Hindlimb muscle (tissue), 1 donor: ENCODE data around the gene TIRAP. TPM values are rescaled to one million over a fixed set of nuclear protein-coding genes. Genes with fewer than 3 reads are reported as not detected.
A peak's percentile ranks its signal among the peaks of the same experiment; 100 is the strongest.
"Not testable (repeated sequence)": the region's sequence is repeated elsewhere in the genome, so short reads cannot be mapped to it uniquely, and the experiment has no call there.

Source experiments
- DNase-seq: peaks from one replicate; pipeline ENCODE4 v3.0.0-alpha.2; 2013
- polyA plus RNA-seq: library from polyadenylated mRNA; unstranded; fragments of 120-200 nt; gene quantifications from one replicate; pipeline ENCODE4 v1.2.1, GENCODE V29; 2013; ENCODE audit not compliant: insufficient read length

Gene TIRAP, protein sequence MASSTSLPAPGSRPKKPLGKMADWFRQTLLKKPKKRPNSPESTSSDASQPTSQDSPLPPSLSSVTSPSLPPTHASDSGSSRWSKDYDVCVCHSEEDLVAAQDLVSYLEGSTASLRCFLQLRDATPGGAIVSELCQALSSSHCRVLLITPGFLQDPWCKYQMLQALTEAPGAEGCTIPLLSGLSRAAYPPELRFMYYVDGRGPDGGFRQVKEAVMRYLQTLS
- 10.6 TPM for polyA plus RNA-seq

DNA sequence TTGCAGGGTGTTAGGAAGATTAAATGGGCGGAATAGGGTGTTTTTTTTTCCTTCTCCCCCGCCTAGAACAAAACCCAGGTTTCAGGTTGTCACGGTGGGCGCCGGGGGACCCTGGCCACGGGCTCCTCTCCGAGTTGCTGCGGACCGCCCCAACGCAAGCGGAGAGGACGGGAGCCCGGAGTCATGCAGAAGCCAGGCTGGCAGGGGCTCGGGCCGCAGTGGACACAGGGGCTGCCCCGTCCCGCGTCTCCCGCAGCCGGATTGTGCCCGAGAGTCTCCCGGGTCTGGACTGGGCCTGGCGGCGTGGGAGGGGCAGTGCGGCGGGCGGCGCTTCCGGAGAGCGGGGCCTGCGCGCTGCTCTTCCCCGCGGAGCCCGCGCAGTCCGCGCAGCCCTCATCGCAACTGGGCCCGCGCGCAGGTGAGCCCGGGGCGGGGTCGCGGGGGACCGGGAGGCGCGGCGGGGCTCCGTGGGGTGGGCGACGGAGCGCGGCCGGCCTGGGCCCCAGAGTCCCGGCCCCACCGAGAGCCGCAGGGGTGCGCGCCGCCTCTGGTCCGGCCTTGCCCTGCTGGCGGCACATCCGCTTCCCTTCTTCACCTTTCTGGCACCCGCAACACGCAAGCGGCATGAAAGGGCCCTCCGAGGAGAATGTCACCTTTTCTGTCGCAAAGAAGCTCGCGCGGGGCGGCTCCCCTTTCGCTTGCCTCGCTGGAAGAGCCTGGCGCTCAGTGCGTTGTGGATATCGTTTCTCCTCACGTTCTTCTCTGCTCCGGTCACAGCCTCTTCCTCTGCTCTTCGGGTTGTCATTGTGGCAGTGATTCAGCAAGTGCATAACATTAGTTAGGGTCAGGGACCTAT, at the start of gene TIRAP:
Gene TIRAP (plus strand): TSS at position 358 of the 856 bp plus-strand sequence. CDS start 7,802 bp downstream, outside the sequence.
- peak; percentile 71 for DNase-seq

DNA sequence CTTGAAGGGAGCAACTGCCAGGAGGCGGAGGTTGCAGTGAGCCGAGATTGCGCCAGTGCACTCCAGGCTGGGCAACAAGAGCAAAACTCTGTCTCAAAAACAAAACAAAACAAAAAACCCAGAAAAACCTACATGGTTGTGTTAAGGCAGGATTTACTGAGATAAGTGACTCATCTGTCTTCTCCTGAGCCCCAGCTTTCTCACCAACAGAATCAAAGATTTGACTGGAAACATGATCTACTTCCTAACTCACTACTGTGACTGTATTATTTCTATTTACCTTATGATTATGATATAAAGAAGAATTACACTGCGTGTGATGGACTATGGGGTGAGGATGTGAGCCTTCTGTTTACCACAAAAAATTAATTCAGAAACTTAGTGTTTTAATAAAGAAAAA, 49.5 kb upstream of the TIRAP start:
- no peak for DNase-seq

DNA sequence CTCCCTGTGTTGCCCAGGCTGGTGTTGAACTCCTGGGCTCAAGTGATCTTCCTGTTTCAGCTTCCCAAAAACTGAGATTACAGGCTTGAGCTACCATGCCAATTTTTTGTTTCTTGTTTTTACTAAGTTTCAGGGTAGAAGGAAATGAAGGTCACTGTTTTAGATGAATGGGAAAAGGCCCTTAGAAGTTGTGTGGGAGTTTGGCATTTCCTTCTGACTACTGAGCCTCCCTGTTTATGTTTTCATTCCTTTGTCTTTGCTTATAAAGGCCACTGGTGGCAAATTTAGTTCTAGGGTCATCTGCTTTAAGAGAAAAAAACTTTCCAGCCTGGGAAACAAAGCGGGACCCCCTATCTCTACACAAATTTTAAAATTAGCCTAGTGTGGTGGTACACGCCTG, 36.3 kb upstream of the TIRAP start:
- no peak for DNase-seq

DNA sequence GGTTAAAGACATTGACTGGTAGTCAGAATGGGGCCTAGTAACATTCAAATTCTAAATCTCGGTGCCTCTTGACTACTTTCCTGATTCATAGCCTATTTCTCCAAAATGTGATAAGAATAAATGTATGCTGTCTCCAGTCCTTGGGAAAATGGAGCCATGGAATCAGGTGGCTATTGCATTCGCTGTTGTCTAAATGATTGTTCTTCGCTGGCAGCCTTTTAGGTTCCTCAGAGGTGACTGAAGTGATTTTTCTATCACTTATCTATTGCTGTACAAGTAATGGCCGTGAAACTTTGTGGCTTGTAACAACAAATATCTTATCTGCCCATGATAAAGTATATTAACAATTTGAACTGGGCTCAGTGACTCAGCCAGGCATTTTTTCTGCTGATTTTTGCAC, 29.6 kb upstream of the TIRAP start:
- DNase-seq = no peak

DNA sequence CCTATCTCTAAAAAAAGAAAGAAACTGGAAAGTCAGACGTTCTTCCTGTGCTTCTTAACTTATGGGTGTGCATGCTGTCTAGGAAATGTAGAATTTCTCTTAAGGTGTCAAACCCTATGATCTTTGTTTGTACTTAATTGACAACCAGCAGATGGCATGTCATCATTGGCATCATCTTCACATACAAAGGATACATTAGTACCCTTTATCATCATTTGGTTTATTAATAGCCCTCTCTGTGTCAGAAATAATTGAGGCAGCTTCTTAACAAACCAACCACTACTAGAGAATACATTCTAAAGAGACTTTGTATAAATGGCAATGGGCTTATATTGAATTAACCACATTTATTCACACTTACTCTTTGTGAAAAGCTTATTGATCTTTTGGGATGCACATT, 28.1 kb upstream of the TIRAP start:
- DNase-seq = no peak

DNA sequence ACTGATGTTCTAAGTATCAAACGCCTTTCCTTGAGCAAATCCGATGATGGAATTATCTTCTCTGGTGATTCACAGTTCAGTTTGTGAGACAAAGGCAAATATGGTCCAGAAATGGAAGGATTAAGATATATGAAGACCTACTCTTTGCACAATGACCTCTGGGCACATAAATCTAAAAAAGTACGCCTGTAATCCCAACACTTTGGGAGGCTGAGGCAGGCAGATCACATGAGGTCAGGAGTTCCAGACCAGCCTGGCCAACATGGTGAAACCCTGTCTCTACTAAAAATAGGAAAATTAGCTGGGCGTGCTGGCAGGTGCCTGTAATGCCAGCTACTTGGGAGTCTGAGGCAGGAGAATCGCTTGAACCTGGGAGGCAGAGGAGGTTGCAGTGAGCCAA, 27.4 kb upstream of the TIRAP start:
- not testable (repeated sequence) for DNase-seq

DNA sequence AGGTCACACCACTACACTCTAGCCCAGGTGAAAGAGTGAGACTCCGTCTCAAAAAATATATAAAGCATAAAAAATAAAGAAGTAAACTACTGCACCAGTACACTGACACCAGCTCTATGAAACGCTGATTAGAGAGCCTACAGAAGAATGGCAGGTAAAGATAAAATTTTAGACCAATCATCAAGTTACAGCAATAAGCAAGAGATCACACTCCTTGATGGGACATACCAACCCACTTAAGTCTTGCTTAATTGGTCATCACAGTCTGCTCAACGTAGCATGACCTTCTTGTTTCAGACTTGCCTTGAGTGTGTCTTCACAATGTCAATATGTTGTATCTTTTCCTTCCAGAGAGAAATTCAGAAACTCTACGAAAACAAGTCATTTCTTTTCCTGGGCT, 26.7 kb upstream of the TIRAP start:
- no peak for DNase-seq

DNA sequence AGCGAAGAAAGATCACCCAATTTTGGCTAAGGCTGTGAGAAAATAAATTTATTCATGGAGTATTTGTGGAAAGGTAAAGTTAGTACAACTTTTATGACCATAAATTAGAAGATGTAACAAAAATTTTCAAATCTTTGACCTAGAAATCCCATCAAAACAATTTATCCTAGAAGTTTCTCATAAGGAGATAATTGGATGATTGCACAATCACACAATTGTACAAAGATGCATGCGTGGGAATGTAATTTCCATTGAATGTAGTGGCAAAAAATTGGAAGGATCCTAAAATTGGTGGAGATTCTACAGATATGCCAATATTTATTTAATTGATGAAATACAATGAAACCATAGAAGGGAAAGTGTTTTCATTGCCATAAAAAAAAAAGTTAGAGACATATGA, 25.7 kb upstream of the TIRAP start:
- DNase-seq = no peak

DNA sequence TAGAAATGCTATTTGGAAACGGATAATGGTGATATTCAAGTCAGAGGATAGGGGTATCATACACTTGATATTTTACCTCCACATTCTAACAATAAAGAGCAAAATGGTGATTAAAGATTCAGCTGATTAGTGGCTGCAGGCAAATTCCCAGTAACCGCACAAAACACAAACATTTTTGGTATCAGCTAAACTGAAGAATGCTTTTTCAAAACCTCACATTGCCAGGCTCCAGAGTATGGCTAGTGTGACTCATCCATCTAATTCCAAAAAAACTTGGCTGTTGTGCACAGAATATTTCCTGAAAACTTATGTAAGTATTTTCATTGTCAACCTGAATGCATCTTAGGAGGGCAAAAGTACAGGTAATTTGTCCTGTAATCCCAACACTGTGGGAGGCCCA, 25.1 kb upstream of the TIRAP start:
- DNase-seq = no peak

DNA sequence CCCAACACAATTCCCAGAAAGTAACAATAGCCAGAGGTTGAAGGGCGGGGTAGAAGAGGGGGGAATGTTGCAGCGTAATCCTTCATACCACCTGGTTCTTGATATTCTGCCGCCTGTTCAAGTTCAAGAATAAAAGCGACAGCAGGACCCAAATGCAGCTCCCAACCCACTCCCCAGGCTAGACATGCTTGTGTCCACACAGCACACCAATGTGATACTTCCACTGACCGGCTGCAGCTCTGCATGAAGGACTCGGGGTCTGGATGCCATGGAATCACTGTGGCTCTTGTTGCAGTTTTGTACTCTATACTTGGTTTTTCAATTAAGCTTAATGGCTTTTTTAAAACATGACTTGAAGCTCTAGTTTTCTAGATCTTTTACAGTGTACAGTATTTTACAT, 20.7 kb upstream of the TIRAP start:
- no peak for DNase-seq

DNA sequence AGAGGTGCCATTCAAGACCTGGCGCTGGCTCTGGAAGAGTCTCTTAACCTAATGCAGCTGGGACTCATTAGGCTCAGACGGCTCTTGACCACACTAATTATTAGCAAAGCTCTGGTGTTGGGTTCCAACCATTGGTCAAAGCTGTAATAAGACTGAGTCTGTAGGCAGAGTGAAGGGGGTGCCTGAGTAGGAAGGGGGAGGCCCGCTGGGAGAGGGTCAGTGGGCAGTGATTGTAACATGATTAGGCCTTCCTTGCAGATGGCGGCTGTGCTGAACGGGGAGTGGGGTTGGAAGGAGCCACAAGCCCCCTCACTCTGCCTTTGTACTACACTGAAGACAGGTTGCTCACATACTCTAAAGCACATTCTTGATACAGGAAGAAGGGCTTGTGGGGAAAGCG, 19.4 kb upstream of the TIRAP start:
- DNase-seq = no peak

DNA sequence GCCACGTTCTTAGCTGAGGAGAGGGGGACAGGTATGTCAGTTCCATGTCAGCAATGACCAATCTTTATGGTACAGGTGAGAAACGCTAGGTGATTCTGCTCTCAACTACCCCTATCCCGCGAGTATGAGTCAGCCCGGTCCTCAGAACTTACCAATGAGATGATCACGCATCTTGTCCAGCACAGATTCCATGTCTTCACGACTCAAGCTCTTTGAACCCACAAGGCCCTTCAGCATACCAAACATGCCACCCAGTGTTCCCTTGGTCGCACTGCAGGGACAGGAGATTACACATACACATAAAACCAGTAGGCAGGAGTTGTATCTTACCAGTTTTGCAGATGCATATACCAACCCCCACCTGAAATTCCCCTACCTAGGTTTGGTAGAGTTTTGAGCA, 17.1 kb upstream of the TIRAP start:
- no peak for DNase-seq

DNA sequence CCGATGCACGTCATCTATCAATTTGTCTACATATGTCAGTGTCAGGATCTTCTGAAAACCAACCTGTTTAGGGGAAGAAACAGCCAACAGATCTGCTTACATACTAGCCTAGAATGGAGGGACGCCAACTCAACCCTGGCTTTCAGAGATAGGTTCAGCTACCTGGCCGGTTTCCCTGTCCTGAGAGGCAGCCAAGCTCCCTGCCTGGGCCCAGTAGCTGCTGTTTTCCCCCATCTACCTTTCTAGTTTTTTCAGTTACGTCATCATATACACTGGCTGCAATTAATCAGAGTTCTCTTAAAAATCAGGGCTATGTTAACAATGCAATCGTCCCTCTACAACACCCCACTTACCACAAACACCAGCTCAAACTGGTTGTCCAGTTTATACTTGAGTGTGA, 15.2 kb upstream of the TIRAP start:
- no peak for DNase-seq

DNA sequence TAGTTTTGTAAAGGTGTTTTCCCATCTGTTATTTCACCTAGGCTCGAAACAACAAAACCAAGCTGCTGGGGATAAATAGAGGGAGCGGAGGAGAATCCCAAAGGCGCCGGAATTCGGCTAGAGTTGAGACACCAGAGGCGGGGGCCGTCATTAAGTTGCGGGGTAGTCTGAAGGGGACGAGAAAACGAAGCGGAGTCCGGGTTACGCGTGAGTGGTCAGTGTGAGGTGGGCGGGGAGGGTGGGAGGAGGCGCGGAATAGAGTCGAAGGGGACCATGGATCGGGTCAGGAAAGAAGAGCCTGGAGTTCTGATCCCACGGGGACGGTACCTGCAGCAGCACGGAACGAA, 14.6 kb upstream of the TIRAP start:
- no peak for DNase-seq

DNA sequence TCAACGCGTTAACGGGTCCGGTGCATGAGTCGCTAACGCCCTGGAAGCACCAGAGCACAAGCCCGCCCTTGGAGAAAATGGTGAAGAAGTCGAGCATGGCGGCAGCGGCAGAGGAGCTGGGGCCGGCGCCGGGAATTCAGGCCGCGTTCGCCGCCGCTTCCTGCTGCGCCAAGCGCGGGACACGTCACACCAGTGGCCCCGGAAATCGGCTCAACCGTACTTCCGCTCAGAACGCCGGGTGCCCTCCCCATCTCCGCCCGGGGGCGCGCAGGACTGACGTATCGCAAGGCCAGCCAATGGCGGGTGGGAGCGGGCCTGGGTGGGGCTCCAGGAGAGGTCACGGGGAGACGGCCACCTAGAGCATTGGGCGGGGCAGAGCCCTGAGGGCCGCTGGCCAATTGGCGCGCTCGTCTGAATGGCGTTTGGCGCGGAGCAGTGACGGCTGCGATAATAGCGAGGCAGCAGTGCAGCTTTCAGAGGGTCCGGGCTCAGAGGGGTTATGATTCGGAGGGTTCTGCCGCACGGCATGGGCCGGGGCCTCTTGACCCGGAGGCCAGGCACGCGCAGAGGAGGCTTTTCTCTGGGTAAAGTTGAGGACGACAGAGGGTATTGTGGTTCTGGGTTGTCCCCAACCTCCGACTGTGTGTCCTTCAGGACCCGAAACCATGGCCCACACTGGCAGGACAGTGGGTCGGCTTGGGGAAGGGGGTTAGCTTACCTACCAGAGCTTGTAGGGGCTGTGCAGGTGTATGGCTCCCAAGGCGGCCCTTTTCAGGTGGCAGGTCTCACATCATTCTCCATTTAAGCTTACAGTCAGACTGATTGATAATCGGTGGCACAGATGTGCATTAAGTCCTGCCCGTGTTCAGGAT, 13.9 kb upstream of the TIRAP start, which contains the start of the genes FOXRED1 and SRPRA:
Gene FOXRED1 (plus strand): TSS at position 447 of the 872 bp plus-strand sequence. CDS start 53 bp downstream, at position 500.
Gene SRPRA (minus strand): TSS at position 188 of the 872 bp plus-strand sequence. CDS start 91 bp downstream, at position 97.
- DNase-seq = peak; percentile 98

DNA sequence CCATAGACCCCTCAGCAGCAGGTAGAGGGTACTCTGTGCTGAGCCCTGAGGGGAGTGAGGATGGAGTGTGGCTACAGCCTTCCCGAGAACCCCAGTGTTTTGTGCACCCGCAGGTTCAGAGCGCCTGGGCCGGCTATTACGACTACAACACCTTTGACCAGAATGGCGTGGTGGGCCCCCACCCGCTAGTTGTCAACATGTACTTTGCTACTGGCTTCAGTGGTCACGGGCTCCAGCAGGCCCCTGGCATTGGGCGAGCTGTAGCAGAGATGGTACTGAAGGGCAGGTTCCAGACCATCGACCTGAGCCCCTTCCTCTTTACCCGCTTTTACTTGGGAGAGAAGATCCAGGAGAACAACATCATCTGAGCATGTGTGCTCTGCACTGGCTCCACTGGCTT, 5.6 kb upstream of the TIRAP start:
- no peak for DNase-seq

DNA sequence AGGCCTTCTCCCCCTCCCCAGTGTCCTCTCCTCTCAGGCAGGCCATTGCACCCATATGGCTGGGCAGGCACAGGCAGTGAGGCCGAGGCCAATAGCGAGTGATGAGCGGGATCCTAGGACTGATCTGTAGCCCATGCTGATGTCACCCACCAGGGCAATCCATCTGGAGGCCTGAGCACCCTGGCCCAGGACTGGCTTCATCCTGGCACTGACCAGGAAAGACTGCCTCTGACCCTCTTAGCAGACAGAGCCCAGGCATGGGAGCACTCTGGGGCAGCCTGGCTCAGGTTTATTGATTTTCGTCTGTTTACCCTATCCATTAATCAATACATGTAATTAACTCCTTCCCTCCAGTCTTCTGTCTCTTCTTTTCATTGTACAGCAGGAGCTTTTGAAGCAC, 5.1 kb upstream of the TIRAP start:
- no peak for DNase-seq

DNA sequence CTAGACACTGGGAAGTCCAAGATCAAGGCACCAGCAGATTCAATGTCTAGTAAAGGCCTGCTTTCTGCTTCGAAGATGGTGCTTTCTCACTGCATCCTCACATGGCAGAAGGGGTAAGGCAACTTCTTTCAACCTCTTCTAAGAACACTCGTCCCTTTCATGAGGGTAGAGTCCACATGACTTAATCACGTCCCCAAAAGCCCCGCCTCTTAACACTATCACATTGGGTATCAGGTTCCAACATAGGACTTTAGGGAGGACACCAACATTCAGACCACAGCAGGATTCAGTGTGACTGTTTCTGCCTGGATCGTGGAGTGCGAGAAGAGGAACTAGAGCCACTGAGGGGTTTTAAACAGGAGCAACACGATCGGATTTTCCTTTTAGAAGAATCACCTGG, 3.7 kb upstream of the TIRAP start:
- no peak for DNase-seq

DNA sequence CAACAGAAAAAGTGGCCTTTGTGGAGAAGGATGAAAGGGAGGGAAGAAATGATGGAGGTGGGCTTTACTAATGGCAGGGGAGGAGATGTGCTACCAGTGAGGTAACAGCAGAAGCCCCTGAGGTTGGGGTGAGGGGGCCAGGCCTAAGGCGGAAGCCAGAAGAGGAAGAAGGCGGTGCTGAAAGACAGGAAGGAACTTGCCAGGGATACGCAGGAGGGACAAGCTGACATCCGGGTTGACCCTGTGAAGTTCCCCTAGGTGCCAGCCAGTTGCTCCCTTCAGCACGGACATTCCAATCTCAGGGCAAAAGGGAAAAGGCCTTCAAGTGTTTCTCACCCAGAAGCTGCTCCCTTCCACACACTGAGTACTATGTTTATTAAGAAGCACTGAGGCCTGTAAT, 2.3 kb upstream of the TIRAP start:
- no peak for DNase-seq

DNA sequence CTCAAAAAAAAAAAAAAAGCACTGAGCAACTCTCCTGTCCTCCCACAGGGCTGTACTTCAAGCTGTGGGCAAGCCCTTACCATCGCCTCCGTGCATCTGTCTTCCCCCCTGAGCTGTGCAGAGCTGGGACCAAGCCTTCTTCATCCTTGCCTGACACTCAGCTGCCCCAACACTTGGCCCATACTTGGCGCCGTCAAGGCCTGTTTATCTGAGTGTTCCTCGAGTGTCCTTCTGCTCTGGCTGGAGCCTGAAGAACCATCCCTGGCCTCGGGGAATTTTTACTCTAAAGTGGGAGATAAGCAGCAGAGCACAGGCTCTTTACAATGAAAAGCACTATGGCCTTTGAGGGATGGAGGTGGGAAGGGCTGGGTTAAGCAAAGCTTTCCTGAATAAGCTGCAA, 1.6 kb upstream of the TIRAP start:
- no peak for DNase-seq

DNA sequence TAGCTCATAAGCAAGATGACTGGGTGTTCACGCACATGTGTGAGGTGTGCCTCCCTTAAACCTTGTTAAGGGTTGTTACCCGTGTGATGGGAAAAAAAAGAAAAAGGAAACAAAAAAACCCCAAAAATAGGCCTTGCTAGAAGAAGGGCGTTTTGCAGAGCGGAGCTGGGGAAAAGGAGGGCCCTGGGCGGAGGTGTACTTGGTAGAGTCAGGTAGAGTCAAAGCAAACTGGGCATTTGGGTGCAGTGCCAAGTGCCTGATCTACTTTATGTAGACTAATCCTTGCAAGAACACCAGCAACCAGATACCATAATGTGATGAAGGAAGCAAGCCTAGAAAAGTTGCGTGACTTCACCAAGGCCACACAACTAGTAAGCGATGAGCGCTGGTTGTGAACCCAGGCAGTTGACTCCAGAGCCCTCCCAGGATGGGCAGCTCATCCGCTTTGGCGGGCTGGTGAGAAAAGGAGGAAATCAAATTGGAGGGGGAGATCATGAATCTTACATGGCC, 1.2 kb upstream of the TIRAP start:
- no peak for DNase-seq

DNA sequence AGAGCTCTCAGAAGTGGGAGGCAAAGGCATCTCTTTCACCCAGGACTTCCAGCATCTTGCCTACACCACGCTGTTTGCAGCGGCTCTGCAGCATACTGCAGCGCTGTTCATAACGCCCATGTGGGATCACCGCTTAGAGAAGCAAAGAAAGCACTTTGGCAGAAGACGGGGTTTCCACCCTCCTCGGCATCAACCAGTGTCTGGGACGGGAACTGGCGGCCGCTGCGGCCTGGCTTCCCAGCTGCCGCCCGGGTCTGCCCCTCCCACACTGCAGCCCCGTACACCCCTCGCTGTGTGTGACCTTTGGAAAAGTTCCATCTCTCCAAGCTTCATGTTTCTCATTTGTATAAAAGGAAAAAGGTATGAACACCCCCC, 545 bp upstream of the TIRAP start:
- DNase-seq = peak; percentile 69

DNA sequence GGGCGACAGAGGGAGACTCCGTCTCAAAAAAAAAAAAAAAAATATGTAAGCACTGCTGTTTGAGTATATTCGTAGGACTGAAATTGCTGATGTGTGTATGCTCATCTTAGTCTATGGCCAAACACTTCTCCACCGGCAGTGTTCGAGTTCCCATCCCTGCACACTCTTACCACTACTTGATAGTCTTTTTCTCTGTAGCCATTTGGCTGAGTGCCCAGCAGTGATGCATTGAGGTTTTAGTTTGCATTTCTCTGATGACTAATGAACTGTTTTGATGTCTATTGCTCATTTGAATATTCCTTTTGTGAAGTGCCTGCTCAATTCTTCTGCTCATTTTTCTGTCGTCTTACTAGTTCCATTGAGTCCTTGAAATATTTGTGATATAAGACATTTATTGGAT, 1.9 kb downstream of the TIRAP start:
- DNase-seq = peak; percentile 22
